Measurements from ENCODE around the gene MAST4.

GRCh38 chr5:66634601-66635000, 38.4 kb downstream of the MAST4 start:
- TF ChIP-seq CTCF (IDR thresholded peaks at IDR 0.05; ENCODE audit: insufficient read depth, low read length) (no peak), POLR2AphosphoS5 (IDR thresholded peaks at IDR 0.05; ENCODE audit: low read depth) (no peak)
- TF ChIP-seq, protein P1, sequence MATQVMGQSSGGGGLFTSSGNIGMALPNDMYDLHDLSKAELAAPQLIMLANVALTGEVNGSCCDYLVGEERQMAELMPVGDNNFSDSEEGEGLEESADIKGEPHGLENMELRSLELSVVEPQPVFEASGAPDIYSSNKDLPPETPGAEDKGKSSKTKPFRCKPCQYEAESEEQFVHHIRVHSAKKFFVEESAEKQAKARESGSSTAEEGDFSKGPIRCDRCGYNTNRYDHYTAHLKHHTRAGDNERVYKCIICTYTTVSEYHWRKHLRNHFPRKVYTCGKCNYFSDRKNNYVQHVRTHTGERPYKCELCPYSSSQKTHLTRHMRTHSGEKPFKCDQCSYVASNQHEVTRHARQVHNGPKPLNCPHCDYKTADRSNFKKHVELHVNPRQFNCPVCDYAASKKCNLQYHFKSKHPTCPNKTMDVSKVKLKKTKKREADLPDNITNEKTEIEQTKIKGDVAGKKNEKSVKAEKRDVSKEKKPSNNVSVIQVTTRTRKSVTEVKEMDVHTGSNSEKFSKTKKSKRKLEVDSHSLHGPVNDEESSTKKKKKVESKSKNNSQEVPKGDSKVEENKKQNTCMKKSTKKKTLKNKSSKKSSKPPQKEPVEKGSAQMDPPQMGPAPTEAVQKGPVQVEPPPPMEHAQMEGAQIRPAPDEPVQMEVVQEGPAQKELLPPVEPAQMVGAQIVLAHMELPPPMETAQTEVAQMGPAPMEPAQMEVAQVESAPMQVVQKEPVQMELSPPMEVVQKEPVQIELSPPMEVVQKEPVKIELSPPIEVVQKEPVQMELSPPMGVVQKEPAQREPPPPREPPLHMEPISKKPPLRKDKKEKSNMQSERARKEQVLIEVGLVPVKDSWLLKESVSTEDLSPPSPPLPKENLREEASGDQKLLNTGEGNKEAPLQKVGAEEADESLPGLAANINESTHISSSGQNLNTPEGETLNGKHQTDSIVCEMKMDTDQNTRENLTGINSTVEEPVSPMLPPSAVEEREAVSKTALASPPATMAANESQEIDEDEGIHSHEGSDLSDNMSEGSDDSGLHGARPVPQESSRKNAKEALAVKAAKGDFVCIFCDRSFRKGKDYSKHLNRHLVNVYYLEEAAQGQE (IDR thresholded peaks at IDR 0.05; ENCODE audit: insufficient replicate concordance, low read depth) = no peak
